ENCODE measurements around the gene COPS6.

- no peak for TF ChIP-seq EP300 (IDR thresholded peaks at IDR 0.05)
- TF ChIP-seq CTCF (IDR thresholded peaks at IDR 0.05): no peak
- no peak for TF ChIP-seq POLR2A (IDR thresholded peaks at IDR 0.05)
These were observed 7.7 kb upstream of the COPS6 start for GRCh38 chr7:100080907-100081534.
